ENCODE results near the gene NCLN.
A peak's percentile ranks its signal among the peaks of the same experiment; 100 is the strongest.

NCLN gene

GRCh38 chr19:3184847-3185460, 776 bp upstream of the NCLN start:
- Histone ChIP-seq H3K9ac (ENCODE audit: insufficient read length) (peak overlapping the region; percentile 72), H3K36me3 (ENCODE audit: insufficient read depth, low read length) (peaks cover 3% of the 10 kb centered on the region; the same call in 1 of the 2 replicates), H3K27ac (peak overlapping the region; percentile 73; the same call in 1 of the 2 replicates), H3K4me3 (peak overlapping the region; percentile 93), H3K9me3 (ENCODE audit: low read depth, low read length) (no peaks in the 10 kb centered on the region)
- DNase-seq (ENCODE audit: low read depth, low spot score), result no peak
- TF ChIP-seq FOXP2 (optimal IDR thresholded peaks at IDR 0.05; ENCODE audit: control extremely low read depth, extremely low read length, insufficient read depth) (no peak), EZH2 (IDR thresholded peaks at IDR 0.05) (no peak), POLR2AphosphoS5 (IDR thresholded peaks at IDR 0.05; ENCODE audit: borderline replicate concordance, low read depth, low read length) (no peak; the same call in 1 of the 2 replicates)

DNA sequence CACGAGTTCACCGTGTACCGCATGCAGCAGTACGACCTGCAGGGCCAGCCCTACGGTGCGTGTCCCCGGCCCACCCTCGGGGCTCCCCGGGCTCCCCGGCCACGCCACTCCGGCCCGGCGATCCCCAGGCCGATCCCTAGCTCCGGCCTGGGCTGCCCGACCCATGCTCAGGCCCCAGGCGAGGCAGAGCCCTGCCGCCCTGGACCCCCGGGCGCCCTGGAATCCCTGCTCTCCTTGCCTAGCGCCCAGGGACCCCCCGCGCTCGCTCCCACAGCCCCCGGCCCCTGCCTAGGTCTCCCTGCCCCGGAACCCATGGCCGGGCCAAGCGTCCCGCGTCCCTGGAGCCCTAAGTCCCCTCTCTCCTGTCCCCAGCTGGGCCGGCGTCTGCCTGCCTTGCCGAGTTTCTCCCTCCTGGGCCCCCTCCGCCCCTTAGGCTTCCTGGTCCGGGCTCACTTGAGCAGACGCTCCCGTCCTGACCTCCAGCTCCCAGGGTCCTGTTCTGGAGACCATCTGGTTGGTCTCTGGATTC, 494 bp downstream of the NCLN start:
- no peaks in the 10 kb centered on the region for H3K9me3 ChIP-seq (ENCODE audit: low read depth, low read length)
- H3K9ac ChIP-seq (ENCODE audit: insufficient read length), result peak overlapping the region; percentile 86
- H3K36me3 ChIP-seq (ENCODE audit: insufficient read depth, low read length), result peaks cover 3% of the 10 kb centered on the region; the same call in 1 of the 2 replicates
- H3K4me3 ChIP-seq, result peak overlapping the region; percentile 93
- DNase-seq (ENCODE audit: low read depth, low spot score), result no peak
- TF ChIP-seq EZH2 (IDR thresholded peaks at IDR 0.05), result no peak
- TF ChIP-seq POLR2AphosphoS5 (IDR thresholded peaks at IDR 0.05; ENCODE audit: borderline replicate concordance, low read depth, low read length), result no peak
- no peak for TF ChIP-seq FOXP2 (optimal IDR thresholded peaks at IDR 0.05; ENCODE audit: control extremely low read depth, extremely low read length, insufficient read depth)
- no peak overlapping the region for H3K27ac ChIP-seq

- peaks cover 3% of the 10 kb centered on the region; the same call in 1 of the 2 replicates for H3K36me3 ChIP-seq (ENCODE audit: insufficient read depth, low read length)
- TF ChIP-seq EZH2 (IDR thresholded peaks at IDR 0.05) (no peak), FOXP2 (optimal IDR thresholded peaks at IDR 0.05; ENCODE audit: control extremely low read depth, extremely low read length, insufficient read depth) (no peak), POLR2AphosphoS5 (IDR thresholded peaks at IDR 0.05; ENCODE audit: borderline replicate concordance, low read depth, low read length) (no peak)
- H3K4me3 ChIP-seq, result peak overlapping the region; percentile 93
- H3K27ac ChIP-seq, result no peak overlapping the region
- no peaks in the 10 kb centered on the region for H3K9me3 ChIP-seq (ENCODE audit: low read depth, low read length)
- DNase-seq (ENCODE audit: low read depth, low spot score), result no peak
- H3K9ac ChIP-seq (ENCODE audit: insufficient read length), result peak overlapping the region; percentile 86
Measured at GRCh38 chr19:3186891-3187661, 1.3 kb downstream of the NCLN start.

DNA sequence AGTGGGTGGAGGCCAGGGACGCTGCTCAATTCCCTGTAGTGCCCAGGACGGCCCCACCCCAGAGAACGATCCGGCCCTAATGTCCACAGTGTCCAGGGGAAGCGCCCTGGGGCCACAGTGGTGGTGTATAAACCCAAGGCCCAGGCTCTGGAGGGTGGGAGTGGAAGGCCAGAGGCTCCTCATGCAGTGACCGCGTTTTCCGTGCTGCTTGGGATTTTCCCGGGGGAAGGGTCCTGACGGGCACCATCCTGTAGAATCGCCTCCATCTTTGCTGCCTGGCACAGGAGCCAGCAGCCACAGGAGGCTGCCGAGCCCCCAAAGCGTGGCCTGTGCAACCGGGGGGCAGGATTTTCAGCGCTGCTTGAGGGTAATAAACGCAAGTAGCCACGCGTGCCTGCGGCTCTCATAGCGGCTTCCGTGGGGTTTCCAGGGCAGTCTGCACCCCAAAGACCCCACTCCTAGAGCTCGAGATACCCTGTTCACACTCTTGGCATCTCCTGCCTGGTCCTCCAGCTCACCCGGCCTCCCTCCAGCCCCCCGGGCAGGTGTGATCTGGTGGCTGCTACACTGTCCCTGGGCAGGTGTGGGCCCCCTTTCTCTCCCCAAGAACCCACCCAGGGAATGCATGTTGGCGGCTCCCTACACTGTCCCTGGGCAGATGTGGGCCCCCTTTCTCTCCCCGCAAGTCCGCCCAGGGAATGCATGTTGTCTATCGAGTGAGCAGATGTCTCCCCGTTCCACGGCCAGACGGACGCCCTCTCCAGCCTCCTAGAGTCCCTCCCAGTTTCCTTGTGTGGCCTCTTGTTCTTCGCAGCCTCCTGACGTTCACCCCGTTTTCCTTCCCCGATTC, 2.2 kb downstream of the NCLN start:
- no peak overlapping the region for H3K4me3 ChIP-seq
- H3K9ac ChIP-seq (ENCODE audit: insufficient read length), result no peak overlapping the region
- TF ChIP-seq POLR2AphosphoS5 (IDR thresholded peaks at IDR 0.05; ENCODE audit: borderline replicate concordance, low read depth, low read length) (no peak), EZH2 (IDR thresholded peaks at IDR 0.05) (no peak), FOXP2 (optimal IDR thresholded peaks at IDR 0.05; ENCODE audit: control extremely low read depth, extremely low read length, insufficient read depth) (no peak)
- peaks cover 3% of the 10 kb centered on the region; the same call in 1 of the 2 replicates for H3K36me3 ChIP-seq (ENCODE audit: insufficient read depth, low read length)
- H3K27ac ChIP-seq, result no peak overlapping the region
- DNase-seq (ENCODE audit: low read depth, low spot score), result no peak
- no peaks in the 10 kb centered on the region for H3K9me3 ChIP-seq (ENCODE audit: low read depth, low read length)

- Histone ChIP-seq H3K9me3 (ENCODE audit: low read depth, low read length) (no peaks in the 10 kb centered on the region), H3K27ac (no peak overlapping the region), H3K36me3 (ENCODE audit: insufficient read depth, low read length) (peaks cover 3% of the 10 kb centered on the region; the same call in 1 of the 2 replicates), H3K9ac (ENCODE audit: insufficient read length) (no peak overlapping the region), H3K4me3 (no peak overlapping the region)
- TF ChIP-seq EZH2 (IDR thresholded peaks at IDR 0.05) (no peak), FOXP2 (optimal IDR thresholded peaks at IDR 0.05; ENCODE audit: control extremely low read depth, extremely low read length, insufficient read depth) (no peak), POLR2AphosphoS5 (IDR thresholded peaks at IDR 0.05; ENCODE audit: borderline replicate concordance, low read depth, low read length) (no peak)
- DNase-seq (ENCODE audit: low read depth, low spot score), result no peak
Measured at GRCh38 chr19:3188627-3189596, 3.2 kb downstream of the NCLN start.

DNA sequence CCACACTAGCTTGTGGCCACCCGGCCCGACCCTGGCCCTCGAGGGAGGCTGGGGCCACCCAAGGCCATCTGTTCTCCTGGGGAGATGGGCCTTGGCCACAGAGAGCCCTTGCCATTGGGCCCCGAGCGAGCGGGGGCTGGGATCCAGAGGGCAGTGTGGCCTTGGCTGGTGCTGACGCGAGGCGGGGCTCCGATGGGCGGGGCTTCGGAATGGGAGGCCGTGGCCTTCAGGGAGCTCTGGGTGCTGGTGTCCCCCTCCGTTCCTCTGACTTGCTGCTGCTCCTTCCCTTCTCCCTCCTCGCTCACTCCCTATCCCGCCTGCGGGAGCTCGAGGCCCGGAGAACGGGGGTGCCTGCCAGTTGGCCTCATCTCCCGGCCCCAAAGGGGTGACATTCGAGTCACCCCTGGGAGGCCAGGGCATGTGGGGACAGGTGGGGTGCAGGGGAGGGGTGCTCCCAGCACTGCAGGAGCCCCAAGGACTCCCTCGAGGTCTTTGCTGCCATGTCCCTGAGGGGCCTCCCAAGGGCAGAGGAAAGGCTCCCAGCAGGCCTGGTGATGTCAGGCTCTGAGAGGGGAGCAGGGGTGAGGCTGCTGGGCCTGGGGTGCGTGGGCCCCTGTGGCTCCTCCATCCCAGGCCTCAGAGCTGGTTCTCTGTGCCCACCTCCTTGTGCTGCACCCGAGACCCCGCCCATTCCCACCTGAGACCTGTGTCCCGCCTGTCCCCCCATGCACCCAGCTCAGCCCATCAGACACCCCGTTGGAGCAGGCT, 4.2 kb downstream of the NCLN start:
- no peak overlapping the region for H3K27ac ChIP-seq
- no peak for DNase-seq (ENCODE audit: low read depth, low spot score)
- H3K9ac ChIP-seq (ENCODE audit: insufficient read length), result no peak overlapping the region
- TF ChIP-seq FOXP2 (optimal IDR thresholded peaks at IDR 0.05; ENCODE audit: control extremely low read depth, extremely low read length, insufficient read depth), result no peak
- TF ChIP-seq EZH2 (IDR thresholded peaks at IDR 0.05), result no peak
- no peak for TF ChIP-seq POLR2AphosphoS5 (IDR thresholded peaks at IDR 0.05; ENCODE audit: borderline replicate concordance, low read depth, low read length)
- no peaks in the 10 kb centered on the region for H3K9me3 ChIP-seq (ENCODE audit: low read depth, low read length)
- no peak overlapping the region for H3K4me3 ChIP-seq
- H3K36me3 ChIP-seq (ENCODE audit: insufficient read depth, low read length), result peaks cover 3% of the 10 kb centered on the region; the same call in 1 of the 2 replicates
